ENCODE data around the gene PRLH. TPM values are rescaled to one million over a fixed set of nuclear protein-coding genes. Genes with fewer than 3 reads are reported as not detected.

Gene PRLH
- total RNA-seq, 4 donors from 2014 or later, result not detected

GRCh38 chr2:237590272-237591140 lies 24.1 kb downstream of the PRLH start, which contains the start of gene RAB17:
Gene RAB17 (minus strand): TSS chr2:237590734. CDS start chr2:237586154, 4,580 bp downstream.
- peak; percentile 26 for TF ChIP-seq POLR2AphosphoS5 (IDR thresholded peaks at IDR 0.05)
- no peak for TF ChIP-seq POLR2A (IDR thresholded peaks at IDR 0.05)
- H3K4me3 ChIP-seq, result no peak within 1 kb of the TSS
- whole genome bisulfite sequencing, 2 donors (ENCODE audit: low coverage in 1 of 2), result 43 to 54% methylated on average over 4 to 5 of the region's 16 CpGs
- peaks cover 0 to 48% (median 24%) of the 10 kb centered on the region in 3 donors for H3K4me1 ChIP-seq
- peak within 1 kb of the TSS in 3 of 4 donors; percentile 57 to 75 (median 68) for H3K27ac ChIP-seq
- no peaks in the 10 kb centered on the region for H3K9me3 ChIP-seq
- no peak for ATAC-seq
- H3K27me3 ChIP-seq, result no peaks in the 10 kb centered on the region
- H3K36me3 ChIP-seq, result no peaks in the 10 kb centered on the region

GRCh38 chr2:237591141-237591881 lies 24.9 kb downstream of the PRLH start:
- peaks cover 0 to 54% (median 24%) of the 10 kb centered on the region in 3 donors for H3K4me1 ChIP-seq
- H3K4me3 ChIP-seq, result no peak overlapping the region
- 67 to 94% methylated on average over 1 to 6 of the region's 19 CpGs for WGBS, 2 donors (ENCODE audit: low coverage in 1 of 2)
- no peaks in the 10 kb centered on the region for H3K9me3 ChIP-seq
- H3K27ac ChIP-seq, result peak overlapping the region in 3 of 4 donors; percentile 57 to 75 (median 68)
- H3K36me3 ChIP-seq, result no peaks in the 10 kb centered on the region
- TF ChIP-seq CTCF (IDR thresholded peaks at IDR 0.05) (no peak), POLR2A (IDR thresholded peaks at IDR 0.05) (no peak), EP300 (IDR thresholded peaks at IDR 0.05) (no peak), POLR2AphosphoS5 (IDR thresholded peaks at IDR 0.05) (no peak)
- H3K27me3 ChIP-seq, result no peaks in the 10 kb centered on the region
- ATAC-seq, result no peak

- Histone ChIP-seq H3K9me3 (no peaks in the 10 kb centered on the region), H3K4me1 (peaks cover 0 to 66% (median 24%) of the 10 kb centered on the region in 3 donors), H3K27me3 (no peaks in the 10 kb centered on the region), H3K36me3 (no peaks in the 10 kb centered on the region), H3K4me3 (no peak overlapping the region), H3K27ac (peak overlapping the region in 2 of 4 donors; percentile 85 to 88)
- no peak for TF ChIP-seq EP300 (IDR thresholded peaks at IDR 0.05)
- TF ChIP-seq POLR2AphosphoS5 (IDR thresholded peaks at IDR 0.05), result no peak
- TF ChIP-seq CTCF (IDR thresholded peaks at IDR 0.05), result no peak
- TF ChIP-seq POLR2A (IDR thresholded peaks at IDR 0.05), result no peak
- WGBS, 2 donors (ENCODE audit: low coverage in 1 of 2), result 97% methylated on average over 5 of the region's 18 CpGs; no CpG with 5 or more reads in 1 of the 2 donors
- no peak for ATAC-seq
Measured at GRCh38 chr2:237592425-237592980, 26.1 kb downstream of the PRLH start.

GRCh38 chr2:237593036-237593435 lies 26.7 kb downstream of the PRLH start:
- TF ChIP-seq POLR2AphosphoS5 (IDR thresholded peaks at IDR 0.05) (no peak), CTCF (IDR thresholded peaks at IDR 0.05) (no peak), POLR2A (IDR thresholded peaks at IDR 0.05) (no peak), EP300 (IDR thresholded peaks at IDR 0.05) (no peak)
- WGBS, 2 donors (ENCODE audit: low coverage in 1 of 2), result 60 to 73% methylated on average over 1 to 3 of the region's 10 CpGs
- H3K27me3 ChIP-seq, result no peaks in the 10 kb centered on the region
- H3K4me3 ChIP-seq, result no peak overlapping the region
- ATAC-seq, result no peak
- H3K27ac ChIP-seq, result peak overlapping the region in 3 of 4 donors; percentile 85 to 88 (median 85)
- peaks cover 0 to 69% (median 24%) of the 10 kb centered on the region in 3 donors for H3K4me1 ChIP-seq
- no peaks in the 10 kb centered on the region for H3K9me3 ChIP-seq
- no peaks in the 10 kb centered on the region for H3K36me3 ChIP-seq

All from gastroesophageal sphincter (tissue), 4 donors.